Measurements from ENCODE around the gene CD209. TPM values are rescaled to one million over a fixed set of nuclear protein-coding genes. Genes with fewer than 3 reads are reported as not detected.
A peak's percentile ranks its signal among the peaks of the same experiment; 100 is the strongest.

The CD209 gene
- total and polyA plus RNA-seq, 4 experiments from 2014 or later = 0.17 to 0.28 TPM; not detected in 2

- no peak overlapping the region for H3K4me3 ChIP-seq (ENCODE audit: low read length in 2 of 2)
- Mint-ChIP-seq H3K4me3 (no peak overlapping the region), H3K4me1 (peaks cover 0 to 2% (median 0%) of the 10 kb centered on the region in 4 donors), H3K36me3 (no peaks in the 10 kb centered on the region), H3K9me3 (no peaks in the 10 kb centered on the region), H3K27me3 (peaks cover 2 to 3% of the 10 kb centered on the region in 2 donors), H3K27ac (no peak overlapping the region)
- ChIA-PET POLR2A (ENCODE audit: partially characterized antibody) (no interaction called here), CTCF (ENCODE audit: partially characterized antibody) (no interaction called here)
- intact Hi-C loops (cut with micrococcal nuclease) = no loop called here
- H3K4me1 ChIP-seq (ENCODE audit: insufficient read depth, low read length) = no peaks in the 10 kb centered on the region
- DNase-seq = peak in 4 of 5 donors; percentile 22 to 52 (median 43)
- no peaks in the 10 kb centered on the region for H3K9me3 ChIP-seq (ENCODE audit: control insufficient read depth in 1 of 2, low read length in 2 of 2)
- H3K36me3 ChIP-seq (ENCODE audit: insufficient read depth, low read length) = no peaks in the 10 kb centered on the region
- H3K27me3 ChIP-seq (ENCODE audit: insufficient read depth, low read length) = no peaks in the 10 kb centered on the region
- H3K27ac ChIP-seq (ENCODE audit: low read depth, low read length) = no peak overlapping the region
Measured at GRCh38 chr19:7692417-7693088, 54.8 kb downstream of the CD209 start.

DNA sequence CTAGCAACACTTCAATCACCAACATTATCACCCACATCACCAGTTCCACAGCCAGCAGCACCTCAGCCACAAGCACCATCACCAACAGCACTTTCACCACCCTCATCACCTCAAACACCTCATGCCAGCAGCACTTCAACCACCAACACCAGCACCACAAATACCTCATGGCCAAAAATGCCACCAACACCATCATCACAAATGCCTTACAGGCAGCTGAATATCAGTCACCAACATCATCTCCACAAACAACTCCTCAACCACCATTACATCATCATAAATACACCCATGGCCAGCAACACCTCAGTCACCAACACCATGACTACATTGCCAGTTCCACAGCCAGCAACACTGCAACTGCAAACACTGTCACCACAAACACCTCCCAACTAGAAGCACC lies 55.8 kb downstream of the CD209 start:
- CTCF ChIA-PET (ENCODE audit: partially characterized antibody) = interaction anchor here (0.6 kb wide), 1 partner anchor 183 kb away, joined by 3 read pairs; no protein-coding TSS in a partner anchor
- no peaks in the 10 kb centered on the region for H3K4me1 ChIP-seq (ENCODE audit: insufficient read depth, low read length)
- H3K27ac Mint-ChIP-seq = no peak overlapping the region
- no peaks in the 10 kb centered on the region for H3K9me3 Mint-ChIP-seq
- H3K27me3 ChIP-seq (ENCODE audit: insufficient read depth, low read length) = no peaks in the 10 kb centered on the region
- POLR2A ChIA-PET (ENCODE audit: partially characterized antibody) = no interaction called here
- no peaks in the 10 kb centered on the region for H3K36me3 ChIP-seq (ENCODE audit: insufficient read depth, low read length)
- H3K4me3 Mint-ChIP-seq = no peak overlapping the region
- no peaks in the 10 kb centered on the region for H3K9me3 ChIP-seq (ENCODE audit: control insufficient read depth in 1 of 2, low read length in 2 of 2)
- DNase-seq = peak in 2 of 5 donors; percentile 24 to 26
- intact Hi-C loops (cut with micrococcal nuclease) = no loop called here
- peaks cover under 1% of the 10 kb centered on the region in 2 donors for H3K27me3 Mint-ChIP-seq
- H3K4me1 Mint-ChIP-seq = peaks cover 0 to 2% (median 0%) of the 10 kb centered on the region in 4 donors
- H3K4me3 ChIP-seq (ENCODE audit: low read length in 2 of 2) = no peak overlapping the region
- H3K36me3 Mint-ChIP-seq = no peaks in the 10 kb centered on the region
- H3K27ac ChIP-seq (ENCODE audit: low read depth, low read length) = no peak overlapping the region

- Histone ChIP-seq H3K27ac (ENCODE audit: low read depth, low read length) (no peak overlapping the region), H3K9me3 (ENCODE audit: control insufficient read depth in 1 of 2, low read length in 2 of 2) (no peaks in the 10 kb centered on the region), H3K4me1 (ENCODE audit: insufficient read depth, low read length) (no peaks in the 10 kb centered on the region), H3K4me3 (ENCODE audit: low read length in 2 of 2) (no peak overlapping the region), H3K27me3 (ENCODE audit: insufficient read depth, low read length) (no peaks in the 10 kb centered on the region), H3K36me3 (ENCODE audit: insufficient read depth, low read length) (no peaks in the 10 kb centered on the region)
- Mint-ChIP-seq H3K4me3 (no peak overlapping the region), H3K36me3 (no peaks in the 10 kb centered on the region), H3K9me3 (no peaks in the 10 kb centered on the region), H3K27ac (no peak overlapping the region), H3K4me1 (peaks cover 0 to 2% (median 0%) of the 10 kb centered on the region in 4 donors), H3K27me3 (no peaks in the 10 kb centered on the region)
- DNase-seq = no peak
- intact Hi-C loops (cut with micrococcal nuclease) = no loop called here
- POLR2A ChIA-PET (ENCODE audit: partially characterized antibody) = no interaction called here
- CTCF ChIA-PET (ENCODE audit: partially characterized antibody) = interaction anchor here (0.6 kb wide), 1 partner anchor 182 kb away, joined by 3 read pairs; no protein-coding TSS in a partner anchor
Measured at GRCh38 chr19:7690779-7691258, 56.5 kb downstream of the CD209 start.

Other genes starting within 250 kb of the CD209 start
- gene ZNF358, start 231.4 kb downstream of the CD209 start, total RNA-seq = 1 to 10 TPM; 8.4 to 8.7 TPM
- gene ZNF358, start 231.4 kb downstream of the CD209 start, polyA plus RNA-seq = 1 to 10 TPM in 1 of 2 donors, not detected in 1; 1.6 TPM
- gene MCOLN1, start 224.9 kb downstream of the CD209 start, total RNA-seq = 10 to 100 TPM; 14.1 to 14.9 TPM
- gene MCOLN1, start 224.9 kb downstream of the CD209 start, polyA plus RNA-seq = 1 to 10 TPM; 8.0 to 9.1 TPM
- 100 to 1,000 TPM; 168 to 169 TPM for gene PNPLA6, start 211.8 kb downstream of the CD209 start, total RNA-seq
- gene PNPLA6, start 211.8 kb downstream of the CD209 start, polyA plus RNA-seq = 10 to 100 TPM in 1 of 2 donors, 1 to 10 TPM in 1; 4.7 to 14.1 TPM
- gene CAMSAP3, start 151.7 kb downstream of the CD209 start, total RNA-seq = under 1 TPM; 0.15 to 0.19 TPM
- under 1 TPM in 1 of 2 donors, not detected in 1; 0.07 TPM for gene CAMSAP3, start 151.7 kb downstream of the CD209 start, polyA plus RNA-seq
- gene XAB2, start 118.0 kb downstream of the CD209 start, total RNA-seq = 10 to 100 TPM; 75.6 to 77.2 TPM
- gene XAB2, start 118.0 kb downstream of the CD209 start, polyA plus RNA-seq = 1 to 10 TPM; 5.4 to 9.6 TPM
- 100 to 1,000 TPM; 120 to 144 TPM for gene PET100, start 117.7 kb downstream of the CD209 start, total RNA-seq
- 100 to 1,000 TPM; 127 to 279 TPM for gene PET100, start 117.7 kb downstream of the CD209 start, polyA plus RNA-seq
- gene PCP2, start 113.8 kb downstream of the CD209 start, total RNA-seq = 1 to 10 TPM; 5.7 to 6.4 TPM
- 1 to 10 TPM in 1 of 2 donors, under 1 TPM in 1; 0.96 to 1.2 TPM for gene PCP2, start 113.8 kb downstream of the CD209 start, polyA plus RNA-seq
- 100 to 1,000 TPM; 219 to 220 TPM for gene STXBP2, start 110.4 kb downstream of the CD209 start, total RNA-seq
- 10 to 100 TPM; 73.1 to 88.8 TPM for gene STXBP2, start 110.4 kb downstream of the CD209 start, polyA plus RNA-seq
- not detected for gene RETN, start 78.5 kb downstream of the CD209 start, total RNA-seq
- gene RETN, start 78.5 kb downstream of the CD209 start, polyA plus RNA-seq = under 1 TPM; 0.48 to 0.94 TPM
- gene MCEMP1, start 70.4 kb downstream of the CD209 start, total RNA-seq = not detected
- not detected for gene MCEMP1, start 70.4 kb downstream of the CD209 start, polyA plus RNA-seq
- 10 to 100 TPM; 60.7 to 62.1 TPM for gene TRAPPC5, start 66.7 kb downstream of the CD209 start, total RNA-seq
- gene TRAPPC5, start 66.7 kb downstream of the CD209 start, polyA plus RNA-seq = 100 to 1,000 TPM; 144 to 153 TPM
- not detected for gene FCER2, start 45.4 kb downstream of the CD209 start, total RNA-seq
- gene FCER2, start 45.4 kb downstream of the CD209 start, polyA plus RNA-seq = under 1 TPM in 1 of 2 donors, not detected in 1; 0.93 TPM
- not detected for gene CLEC4G, start 15.4 kb downstream of the CD209 start, total RNA-seq
- gene CLEC4G, start 15.4 kb downstream of the CD209 start, polyA plus RNA-seq = not detected
- gene CLEC4M, start 15.7 kb upstream of the CD209 start, total RNA-seq = not detected
- not detected for gene CLEC4M, start 15.7 kb upstream of the CD209 start, polyA plus RNA-seq
- 10 to 100 TPM; 11.9 to 14.1 TPM for gene EVI5L, start 82.7 kb upstream of the CD209 start, total RNA-seq
- 1 to 10 TPM; 1.1 to 2.8 TPM for gene EVI5L, start 82.7 kb upstream of the CD209 start, polyA plus RNA-seq
- gene PRR36, start 126.9 kb upstream of the CD209 start, total RNA-seq = under 1 TPM; 0.29 to 0.36 TPM
- under 1 TPM in 1 of 2 donors, not detected in 1; 0.06 TPM for gene PRR36, start 126.9 kb upstream of the CD209 start, polyA plus RNA-seq
- gene LRRC8E, start 141.0 kb upstream of the CD209 start, total RNA-seq = not detected
- not detected for gene LRRC8E, start 141.0 kb upstream of the CD209 start, polyA plus RNA-seq
- gene MAP2K7, start 156.3 kb upstream of the CD209 start, total RNA-seq = 10 to 100 TPM; 59.7 to 62.5 TPM
- gene MAP2K7, start 156.3 kb upstream of the CD209 start, polyA plus RNA-seq = 1 to 10 TPM in 1 of 2 donors, under 1 TPM in 1; 0.57 to 2.5 TPM
- gene TGFBR3L, start 167.3 kb upstream of the CD209 start, total RNA-seq = under 1 TPM; 0.93 to 1.00 TPM
- gene TGFBR3L, start 167.3 kb upstream of the CD209 start, polyA plus RNA-seq = not detected
- 10 to 100 TPM; 16.3 to 18.9 TPM for gene SNAPC2, start 172.8 kb upstream of the CD209 start, total RNA-seq
- gene SNAPC2, start 172.8 kb upstream of the CD209 start, polyA plus RNA-seq = 10 to 100 TPM in 1 of 2 donors, 1 to 10 TPM in 1; 9.0 to 22.1 TPM
- not detected for gene CTXN1, start 178.6 kb upstream of the CD209 start, total RNA-seq
- gene CTXN1, start 178.6 kb upstream of the CD209 start, polyA plus RNA-seq = not detected
- gene TIMM44, start 196.1 kb upstream of the CD209 start, total RNA-seq = 10 to 100 TPM; 71.6 to 71.9 TPM
- 10 to 100 TPM; 11.6 to 15.4 TPM for gene TIMM44, start 196.1 kb upstream of the CD209 start, polyA plus RNA-seq